Uterus (tissue), 2 donors: ENCODE data around the gene DST.

Experiments used
- POLR2A ChIP-seq, 2 donors: fragments of 450-650 bp; IDR thresholded peaks; one replicate each; pipeline ENCODE4 v1.6.1; 2016; ENCODE audit warnings: antibody characterized with exemption in 2 of 2, mild to moderate bottlenecking in 1 of 2, moderate library complexity in 1 of 2
- TF ChIP-seq, protein P1 (sequence below), 4 experiments: fragments of 200-600 bp in 2 of 4; fragments of 450-650 bp in 2 of 4; sonication (generic) in 2 of 4; IDR thresholded peaks; one replicate each; pipeline ENCODE4 v1.5.1; 2016 to 2019; ENCODE audit warnings: antibody characterized with exemption in 4 of 4, mild to moderate bottlenecking in 2 of 4, moderate library complexity in 1 of 4

DNA sequence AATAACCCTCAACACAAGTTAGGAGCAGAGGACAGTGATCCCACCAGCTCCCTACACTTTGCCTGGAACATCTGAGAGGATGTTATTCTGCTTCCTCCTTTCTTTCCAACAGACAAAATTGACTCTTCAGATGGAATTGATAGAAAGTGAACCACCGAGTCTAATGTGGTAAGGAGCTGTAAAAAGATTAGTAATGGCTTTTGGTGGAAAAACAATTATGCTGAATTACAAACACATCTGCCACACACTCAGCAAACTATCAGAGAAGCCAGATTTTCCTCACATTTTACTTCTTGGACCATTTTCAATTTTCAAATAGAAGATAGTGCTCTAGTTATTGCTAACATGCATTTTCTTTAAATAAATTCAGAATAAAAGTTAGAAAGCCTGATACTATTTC is 223.5 kb downstream of the DST start:
- no peak for TF ChIP-seq POLR2A (IDR thresholded peaks at IDR 0.05)
- TF ChIP-seq, protein P1, sequence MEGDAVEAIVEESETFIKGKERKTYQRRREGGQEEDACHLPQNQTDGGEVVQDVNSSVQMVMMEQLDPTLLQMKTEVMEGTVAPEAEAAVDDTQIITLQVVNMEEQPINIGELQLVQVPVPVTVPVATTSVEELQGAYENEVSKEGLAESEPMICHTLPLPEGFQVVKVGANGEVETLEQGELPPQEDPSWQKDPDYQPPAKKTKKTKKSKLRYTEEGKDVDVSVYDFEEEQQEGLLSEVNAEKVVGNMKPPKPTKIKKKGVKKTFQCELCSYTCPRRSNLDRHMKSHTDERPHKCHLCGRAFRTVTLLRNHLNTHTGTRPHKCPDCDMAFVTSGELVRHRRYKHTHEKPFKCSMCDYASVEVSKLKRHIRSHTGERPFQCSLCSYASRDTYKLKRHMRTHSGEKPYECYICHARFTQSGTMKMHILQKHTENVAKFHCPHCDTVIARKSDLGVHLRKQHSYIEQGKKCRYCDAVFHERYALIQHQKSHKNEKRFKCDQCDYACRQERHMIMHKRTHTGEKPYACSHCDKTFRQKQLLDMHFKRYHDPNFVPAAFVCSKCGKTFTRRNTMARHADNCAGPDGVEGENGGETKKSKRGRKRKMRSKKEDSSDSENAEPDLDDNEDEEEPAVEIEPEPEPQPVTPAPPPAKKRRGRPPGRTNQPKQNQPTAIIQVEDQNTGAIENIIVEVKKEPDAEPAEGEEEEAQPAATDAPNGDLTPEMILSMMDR (IDR thresholded peaks at IDR 0.05): no peak
